Keratinocyte (primary cell): ENCODE data around the gene ALK.

Experiments used
- EZH2 ChIP-seq: IDR thresholded peaks from one replicate; pipeline ENCODE4 v1.6.1; 2012; ENCODE audit warnings: inconsistent platforms, mild to moderate bottlenecking, low read length, moderate library complexity
- TF ChIP-seq, protein P1 (sequence below), 3 experiments: IDR thresholded peaks in 1 of 3; conservative IDR thresholded peaks in 1 of 3; optimal IDR thresholded peaks in 1 of 3; 2 replicates in 2 of 3; 3 replicates in 1 of 3; pipeline versions ENCODE3 to v1.5.1; 2011; ENCODE audit warnings: low read length in 3 of 3, mild to moderate bottlenecking in 3 of 3, moderate library complexity in 2 of 3, control low read depth in 1 of 3, inconsistent platforms in 1 of 3; ENCODE audit not compliant: insufficient read depth in 2 of 3; ENCODE audit errors: extremely low read depth in 1 of 3

DNA sequence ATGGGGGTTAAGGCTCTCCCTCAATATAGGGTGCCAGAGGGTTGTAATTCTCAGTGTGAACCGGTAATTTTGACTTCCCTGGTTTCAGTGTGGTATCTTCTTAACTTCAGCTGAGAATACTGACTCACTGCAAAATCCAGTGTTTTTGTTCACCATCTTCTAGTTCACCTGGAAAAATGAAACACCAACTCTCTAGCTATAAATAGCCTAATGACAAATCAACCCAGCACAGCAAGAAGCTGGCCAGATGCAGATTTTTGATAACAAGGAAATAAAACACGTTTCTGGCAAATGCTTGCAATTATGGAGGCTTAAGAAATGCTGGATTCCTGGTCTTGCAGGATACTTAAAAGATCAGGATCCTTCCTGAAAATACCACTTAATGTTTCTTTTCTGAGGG, 613.9 kb downstream of the ALK start:
- TF ChIP-seq, protein P1, sequence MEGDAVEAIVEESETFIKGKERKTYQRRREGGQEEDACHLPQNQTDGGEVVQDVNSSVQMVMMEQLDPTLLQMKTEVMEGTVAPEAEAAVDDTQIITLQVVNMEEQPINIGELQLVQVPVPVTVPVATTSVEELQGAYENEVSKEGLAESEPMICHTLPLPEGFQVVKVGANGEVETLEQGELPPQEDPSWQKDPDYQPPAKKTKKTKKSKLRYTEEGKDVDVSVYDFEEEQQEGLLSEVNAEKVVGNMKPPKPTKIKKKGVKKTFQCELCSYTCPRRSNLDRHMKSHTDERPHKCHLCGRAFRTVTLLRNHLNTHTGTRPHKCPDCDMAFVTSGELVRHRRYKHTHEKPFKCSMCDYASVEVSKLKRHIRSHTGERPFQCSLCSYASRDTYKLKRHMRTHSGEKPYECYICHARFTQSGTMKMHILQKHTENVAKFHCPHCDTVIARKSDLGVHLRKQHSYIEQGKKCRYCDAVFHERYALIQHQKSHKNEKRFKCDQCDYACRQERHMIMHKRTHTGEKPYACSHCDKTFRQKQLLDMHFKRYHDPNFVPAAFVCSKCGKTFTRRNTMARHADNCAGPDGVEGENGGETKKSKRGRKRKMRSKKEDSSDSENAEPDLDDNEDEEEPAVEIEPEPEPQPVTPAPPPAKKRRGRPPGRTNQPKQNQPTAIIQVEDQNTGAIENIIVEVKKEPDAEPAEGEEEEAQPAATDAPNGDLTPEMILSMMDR (optimal IDR thresholded peaks at IDR 0.05 in 1 of 3, IDR thresholded peaks at IDR 0.05 in 1 of 3, conservative IDR thresholded peaks at IDR 0.05 in 1 of 3; ENCODE audit: extremely low read depth in 1 of 3, insufficient read depth in 2 of 3, low read length in 3 of 3): no peak
- TF ChIP-seq EZH2: no peak
